HepG2 (cell line): Measurements from ENCODE around the gene RPL6. TPM values are rescaled to one million over a fixed set of nuclear protein-coding genes. Genes with fewer than 3 reads are reported as not detected.

Experiments
- ESRRA ChIP-seq: sonication (generic); formaldehyde crosslinking; IDR thresholded peaks from 2 replicates; pipeline ENCODE4 v1.5.1; 2020; ENCODE audit warnings: mild to moderate bottlenecking, low read depth, missing genetic modification reagents
- HOXD1 ChIP-seq: sonication (generic); formaldehyde crosslinking; IDR thresholded peaks from 2 replicates; pipeline ENCODE4 v1.5.0; 2020; ENCODE audit warnings: missing genetic modification reagents
- JDP2 ChIP-seq: sonication (generic); formaldehyde crosslinking; IDR thresholded peaks from 2 replicates; pipeline ENCODE4 v1.8.1; 2022; ENCODE audit warnings: missing genetic modification reagents, borderline replicate concordance
- KIAA2018 ChIP-seq: sonication (generic); formaldehyde crosslinking; IDR thresholded peaks from 2 replicates; pipeline ENCODE4 v1.5.0; 2020; ENCODE audit warnings: mild to moderate bottlenecking, missing genetic modification reagents, borderline replicate concordance
- RNF2 ChIP-seq: fragments of 450-650 bp; conservative IDR thresholded peaks from 2 replicates; pipeline ENCODE4 v1.6.1; 2016; ENCODE audit warnings: low read depth
- ZFAT ChIP-seq: sonication (generic); formaldehyde crosslinking; conservative IDR thresholded peaks from 2 replicates; pipeline ENCODE4 v1.8.1; 2023; ENCODE audit warnings: missing genetic modification reagents, inconsistent platforms
- ZFP91 ChIP-seq: sonication (generic); formaldehyde crosslinking; IDR thresholded peaks from 2 replicates; pipeline ENCODE4 v1.9.0; 2022; ENCODE audit warnings: missing genetic modification reagents, mild to moderate bottlenecking, borderline replicate concordance
- ZNF549 ChIP-seq: sonication (generic); formaldehyde crosslinking; IDR thresholded peaks from 2 replicates; pipeline ENCODE4 v1.5.0; 2020; ENCODE audit warnings: missing genetic modification reagents
- ZNF646 ChIP-seq: sonication (generic); formaldehyde crosslinking; IDR thresholded peaks from 2 replicates; pipeline ENCODE4 v1.9.0; 2021; ENCODE audit warnings: mild to moderate bottlenecking, missing genetic modification reagents
- ZNF782 ChIP-seq: sonication (generic); formaldehyde crosslinking; IDR thresholded peaks from 2 replicates; pipeline ENCODE4 v1.4.0; 2020; ENCODE audit warnings: missing genetic modification reagents, mild to moderate bottlenecking, borderline replicate concordance
- polyA plus RNA-seq, 8 experiments: library from polyadenylated mRNA; depleted of rRNA in 3 of 8; stranded (reverse) in 7 of 8; unstranded in 1 of 8; fragments of >200 nt; fragmentation: Illumina TruSeq in 4 of 8; extraction: Trizol in 4 of 8; gene quantifications; 2 replicates each; pipeline versions ENCODE4 v1.2.1 to v1.2.3, GENCODE V29; 2011 to 2016; ENCODE audit warnings: low read depth in 4 of 8, missing spikeins in 1 of 8, mixed read lengths in 1 of 8; ENCODE audit not compliant: insufficient read depth in 1 of 8
- total RNA-seq, 5 experiments: library from RNA; depleted of rRNA; stranded (reverse); fragments of >200 nt; fragmentation: Illumina TruSeq; extraction: Trizol; gene quantifications; 2 replicates each; pipeline ENCODE4 v1.2.3, GENCODE V29; 2016; ENCODE audit warnings: low read depth in 1 of 5

The RPL6 gene
- total and polyA plus RNA-seq, 2 of the 13 experiments (the other 11 are each of a cell fraction or from before 2014, with no cell fraction given): 1,551 to 1,719 TPM

GRCh38 chr12:112381883-112382796 is 27.3 kb downstream of the RPL6 start, which contains the start of gene HECTD4 (continued):
- TF ChIP-seq KIAA2018: no peak
- no peak for TF ChIP-seq JDP2
- TF ChIP-seq ZNF549 (CRISPR knock-in tag): no peak
- TF ChIP-seq ZNF646: no peak
- TF ChIP-seq ESRRA (CRISPR knock-in tag): 0 out of 2 replicates have a peak, but pooled peaks have one; percentile 42
- 0 out of 2 replicates have a peak, but pooled peaks have one; percentile 70 for TF ChIP-seq HOXD1 (CRISPR knock-in tag)
- no peak for TF ChIP-seq ZFAT (CRISPR knock-in tag)
- no peak for TF ChIP-seq ZNF782
- 0 out of 2 replicates have a peak, but pooled peaks have one; percentile 69 for TF ChIP-seq RNF2
- TF ChIP-seq ZFP91 (CRISPR knock-in tag): peak; percentile 86
